CD14-positive monocyte (primary cell): ENCODE data around the gene HOXD11. TPM values are rescaled to one million over a fixed set of nuclear protein-coding genes. Genes with fewer than 3 reads are reported as not detected.

Experiments used
- DNase-seq, 3 donors: peaks; one replicate each; pipeline ENCODE4 v3.0.0-alpha.2; 2011 to 2022
- H2AFZ ChIP-seq: 2 replicates; pipeline ENCODE4 v1.6.0; 2012; ENCODE audit warnings: mild to moderate bottlenecking, low read depth, low read length, inconsistent platforms; ENCODE audit not compliant: insufficient read depth, poor library complexity, severe bottlenecking
- H3K27ac ChIP-seq, 2 donors: 1 replicate in 1 of 2; 2 replicates in 1 of 2; pipeline ENCODE4 v1.5.1; 2012 to 2013; ENCODE audit warnings: low read length in 2 of 2, control low read depth in 1 of 2, inconsistent platforms in 1 of 2, low read depth in 1 of 2, mild to moderate bottlenecking in 1 of 2
- H3K27me3 ChIP-seq, 2 donors: one replicate each; pipeline versions ENCODE4 v1.6.0 to v1.6.1; 2011 to 2013; ENCODE audit warnings: low read length in 2 of 2; ENCODE audit not compliant: control insufficient read depth in 2 of 2, insufficient read depth in 2 of 2
- H3K36me3 ChIP-seq, 2 donors: replicated peaks in 1 of 2; 1 replicate in 1 of 2; 2 replicates in 1 of 2; pipeline versions ENCODE4 v1.5.1 to v1.6.1; 2012 to 2013; ENCODE audit warnings: low read length in 2 of 2, control low read depth in 1 of 2, inconsistent platforms in 1 of 2, mild to moderate bottlenecking in 1 of 2; ENCODE audit not compliant: insufficient read depth in 2 of 2, control insufficient read depth in 1 of 2
- H3K4me1 ChIP-seq, 2 donors: 1 replicate in 1 of 2; 2 replicates in 1 of 2; pipeline versions ENCODE4 v1.5.1 to v1.6.1; 2012 to 2013; ENCODE audit warnings: low read length in 2 of 2, control low read depth in 1 of 2, inconsistent platforms in 1 of 2, mild to moderate bottlenecking in 1 of 2, moderate library complexity in 1 of 2; ENCODE audit not compliant: insufficient read depth in 2 of 2, control insufficient read depth in 1 of 2
- H3K4me2 ChIP-seq: replicated peaks from 2 replicates; pipeline ENCODE3; 2012; ENCODE audit warnings: low read length, moderate library complexity, mild to moderate bottlenecking; ENCODE audit not compliant: poor library complexity, severe bottlenecking; ENCODE audit errors: extremely low read depth
- H3K4me3 ChIP-seq, 3 experiments: fragments of 200-600 bp in 1 of 3; sonication (generic) in 1 of 3; replicated peaks in 1 of 3; 1 replicate in 2 of 3; 2 replicates in 1 of 3; pipeline ENCODE4 v1.5.1; 2011 to 2013; ENCODE audit warnings: low read length in 3 of 3, mild to moderate bottlenecking in 3 of 3, control low read depth in 2 of 3, low read depth in 2 of 3, inconsistent platforms in 1 of 3, moderate library complexity in 1 of 3
- H3K79me2 ChIP-seq: 2 replicates; pipeline ENCODE4 v1.6.0; 2012; ENCODE audit warnings: mild to moderate bottlenecking, control low read depth, inconsistent platforms, low read length, moderate library complexity; ENCODE audit not compliant: insufficient read depth
- H3K9ac ChIP-seq: 2 replicates; pipeline ENCODE4 v1.6.0; 2017; ENCODE audit warnings: low read length, mild to moderate bottlenecking; ENCODE audit not compliant: insufficient read depth, poor library complexity, severe bottlenecking
- H3K9me3 ChIP-seq, 2 donors: replicated peaks in 1 of 2; 1 replicate in 1 of 2; 2 replicates in 1 of 2; pipeline versions ENCODE4 v1.5.1 to v1.6.1; 2012 to 2013; ENCODE audit warnings: low read length in 2 of 2, control low read depth in 1 of 2; ENCODE audit not compliant: control insufficient read depth in 1 of 2, insufficient read depth in 1 of 2
- H4K20me1 ChIP-seq: 2 replicates; pipeline ENCODE4 v1.6.0; 2012; ENCODE audit warnings: mild to moderate bottlenecking, low read length, control low read depth, moderate library complexity; ENCODE audit not compliant: insufficient read depth
- H3K27ac Mint-ChIP-seq, 7 donors: one replicate each; pipeline ENCODE4 v1.8.0; 2020; ENCODE audit warnings: mild to moderate bottlenecking in 7 of 7, mixed read lengths in 7 of 7, moderate library complexity in 6 of 7, inconsistent platforms in 2 of 7
- H3K27me3 Mint-ChIP-seq, 3 donors: one replicate each; pipeline ENCODE4 v1.8.0; 2021 to 2022; ENCODE audit warnings: low read depth in 3 of 3, mild to moderate bottlenecking in 3 of 3, mixed read lengths in 3 of 3, moderate library complexity in 3 of 3, inconsistent platforms in 1 of 3
- H3K36me3 Mint-ChIP-seq, 2 donors: one replicate each; pipeline ENCODE4 v1.8.0; 2020; ENCODE audit warnings: mixed read lengths in 2 of 2, inconsistent platforms in 1 of 2, mild to moderate bottlenecking in 1 of 2
- H3K4me1 Mint-ChIP-seq: one replicate; pipeline ENCODE4 v1.8.0; 2020; ENCODE audit warnings: mild to moderate bottlenecking, mixed read lengths
- H3K4me3 Mint-ChIP-seq, 2 donors: one replicate each; pipeline ENCODE4 v1.8.0; 2020; ENCODE audit warnings: mild to moderate bottlenecking in 2 of 2, mixed read lengths in 2 of 2, moderate library complexity in 1 of 2
- H3K9me3 Mint-ChIP-seq, 7 donors: one replicate each; pipeline ENCODE4 v1.8.0; 2020 to 2022; ENCODE audit warnings: mixed read lengths in 7 of 7, mild to moderate bottlenecking in 6 of 7, moderate library complexity in 6 of 7, inconsistent platforms in 2 of 7
- CTCF ChIP-seq: fragments of 200-600 bp; IDR thresholded peaks from one replicate; pipeline ENCODE4 v1.8.0; 2022; ENCODE audit warnings: antibody characterized with exemption, mild to moderate bottlenecking
- WGBS: methylation state at CpG from one replicate; pipeline ENCODE4 v1.1.5; 2013; ENCODE audit warnings: missing lambda C conversion rate; ENCODE audit not compliant: insufficient coverage; 5-methylcytosine and 5-hydroxymethylcytosine counted together
- intact Hi-C, 2 donors: fragments of 100-400 bp; cut with micrococcal nuclease; formaldehyde crosslinking; loops; one replicate each; pipeline versions ENCODE4 v1.15.0 to v1.15.1; 2023
- polyA plus RNA-seq, 3 donors: library from polyadenylated mRNA; depleted of rRNA in 1 of 3; unstranded in 2 of 3; stranded (reverse) in 1 of 3; fragments of 300-500 nt in 2 of 3; fragments of >200 nt in 1 of 3; fragmentation: Illumina TruSeq in 2 of 3; gene quantifications; 1 replicate in 2 of 3; 2 replicates in 1 of 3; pipeline ENCODE4 v1.2.3, GENCODE V29; 2012 to 2021

The HOXD11 gene
- polyA plus RNA-seq, 3 donors: not detected

GRCh38 chr2:176094349-176094748, 12.7 kb upstream of the HOXD11 start:
- intact Hi-C loops: loop anchor here (10.0 kb wide), 2 partner anchors 410 to 1760 kb away; partner anchors contain the start of gene SP9 (in 1 of the 2)
- peaks cover 93 to 94% of the 10 kb centered on the region in 2 donors for H3K27me3 ChIP-seq

GRCh38 chr2:176095421-176095820, 11.7 kb upstream of the HOXD11 start:
- Histone ChIP-seq H2AFZ (no peak overlapping the region), H3K9me3 (peaks cover 0 to 76% of the 10 kb centered on the region in 2 donors), H3K36me3 (no peaks in the 10 kb centered on the region), H4K20me1 (no peaks in the 10 kb centered on the region), H3K79me2 (no peaks in the 10 kb centered on the region), H3K27ac (no peak overlapping the region), H3K4me1 (peaks cover 18 to 28% of the 10 kb centered on the region in 2 donors), H3K4me3 (no peak overlapping the region), H3K27me3 (peaks cover 89 to 94% of the 10 kb centered on the region in 2 donors), H3K4me2 (no peak overlapping the region), H3K9ac (no peak overlapping the region)
- no peak overlapping the region for H3K27ac Mint-ChIP-seq
- TF ChIP-seq CTCF: no peak
- peaks cover 90 to 97% (median 94%) of the 10 kb centered on the region in 3 donors for H3K27me3 Mint-ChIP-seq
- H3K4me3 Mint-ChIP-seq: peak overlapping the region in 1 of 2 donors; percentile 54
- H3K9me3 Mint-ChIP-seq: peaks cover 0 to 47% (median 31%) of the 10 kb centered on the region in 7 donors
- WGBS: 0% methylated on average over 3 of the region's 5 CpGs
- peaks cover 35% of the 10 kb centered on the region for H3K4me1 Mint-ChIP-seq
- no peak for DNase-seq
- H3K36me3 Mint-ChIP-seq: peaks cover 0 to 4% of the 10 kb centered on the region in 2 donors
- intact Hi-C loops: loop anchor here (5.0 to 10.0 kb wide), 4 partner anchors 411 to 1761 kb away; partner anchors contain the start of gene SP9 (in 1 of the 2)

More at GRCh38 chr2:176094349-176094748, 12.7 kb upstream of the HOXD11 start:
- Histone ChIP-seq H3K4me3 (no peak overlapping the region), H3K36me3 (no peaks in the 10 kb centered on the region), H3K79me2 (no peaks in the 10 kb centered on the region), H4K20me1 (no peaks in the 10 kb centered on the region), H3K27ac (no peak overlapping the region), H3K4me1 (peaks cover 18 to 28% of the 10 kb centered on the region in 2 donors), H3K9ac (no peak overlapping the region), H3K4me2 (no peak overlapping the region), H3K9me3 (peaks cover 0 to 75% of the 10 kb centered on the region in 2 donors), H2AFZ (no peak overlapping the region)
- Mint-ChIP-seq H3K36me3 (peaks cover 0 to 8% of the 10 kb centered on the region in 2 donors), H3K27me3 (peaks cover 92 to 97% (median 95%) of the 10 kb centered on the region in 3 donors), H3K27ac (no peak overlapping the region), H3K4me3 (peak overlapping the region in 1 of 2 donors; percentile 67), H3K4me1 (peaks cover 33% of the 10 kb centered on the region), H3K9me3 (peaks cover 0 to 40% (median 27%) of the 10 kb centered on the region in 7 donors)
- WGBS: 5% methylated on average over 5 of the region's 12 CpGs
- no peak for TF ChIP-seq CTCF
- DNase-seq: no peak
